Hematopoietic multipotent progenitor cell treated with erythropoietin and hydrocortisone succinate and interleukin-3 and kit ligand, for 15 days (in vitro differentiated cells): ENCODE data around the gene KRR1.
A peak's percentile ranks its signal among the peaks of the same experiment; 100 is the strongest.

Source experiments
- DNase-seq: peaks from one replicate; pipeline ENCODE4 v3.0.0-alpha.2; 2015; ENCODE audit warnings: low spot score

KRR1 gene

GRCh38 chr12:75511116-75512048, at the start of gene KRR1:
KRR1 (minus strand) TSS chr12:75511609; CDS start chr12:75511597, 12 bp downstream.
- DNase-seq: peak; percentile 92

- no peak for DNase-seq
These were observed 48.8 kb upstream of the KRR1 start for GRCh38 chr12:75560167-75560566.

- no peak for DNase-seq
These were observed 46.9 kb upstream of the KRR1 start for GRCh38 chr12:75558287-75558686.

GRCh38 chr12:75556311-75556899, 45.0 kb upstream of the KRR1 start:
- DNase-seq: no peak

GRCh38 chr12:75554556-75554880, 43.1 kb upstream of the KRR1 start:
- DNase-seq: no peak

- no peak for DNase-seq
These were observed 42.6 kb upstream of the KRR1 start for GRCh38 chr12:75553836-75554555.

- DNase-seq: no peak
These were observed 42.0 kb upstream of the KRR1 start for GRCh38 chr12:75553398-75553797.

- no peak for DNase-seq
These were observed 40.1 kb upstream of the KRR1 start for GRCh38 chr12:75551477-75551876.

GRCh38 chr12:75550401-75551240, 39.2 kb upstream of the KRR1 start:
- DNase-seq: no peak

GRCh38 chr12:75549989-75550388, 38.6 kb upstream of the KRR1 start:
- no peak for DNase-seq

- DNase-seq: no peak
These were observed 37.5 kb upstream of the KRR1 start for GRCh38 chr12:75548879-75549278.

GRCh38 chr12:75545636-75546035, 34.2 kb upstream of the KRR1 start:
- no peak for DNase-seq

- DNase-seq: no peak
These were observed 32.1 kb upstream of the KRR1 start for GRCh38 chr12:75543529-75543928.

- DNase-seq: no peak
These were observed 31.5 kb upstream of the KRR1 start for GRCh38 chr12:75542942-75543341.

- no peak for DNase-seq
These were observed 28.5 kb upstream of the KRR1 start for GRCh38 chr12:75539889-75540288.

GRCh38 chr12:75533239-75533638, 21.8 kb upstream of the KRR1 start:
- no peak for DNase-seq

GRCh38 chr12:75529826-75530225, 18.4 kb upstream of the KRR1 start:
- no peak for DNase-seq

- DNase-seq: no peak
These were observed 17.9 kb upstream of the KRR1 start for GRCh38 chr12:75529316-75529715.

GRCh38 chr12:75528692-75529091, 17.3 kb upstream of the KRR1 start:
- no peak for DNase-seq

GRCh38 chr12:75528272-75528671, 16.9 kb upstream of the KRR1 start:
- no peak for DNase-seq

- no peak for DNase-seq
These were observed 15.5 kb upstream of the KRR1 start for GRCh38 chr12:75526655-75527511.
